Epithelial cell of esophagus (primary cell): ENCODE measurements around the gene SPTB.

ENCODE experiments used
- DNase-seq: peaks from one replicate; pipeline ENCODE4 v3.0.0; 2010; ENCODE audit warnings: low read depth
- H3K4me3 ChIP-seq: 2 replicates; pipeline ENCODE4 v1.5.1; 2011; ENCODE audit warnings: mild to moderate bottlenecking, low read length, control low read depth
- CTCF ChIP-seq: IDR thresholded peaks from 2 replicates; pipeline ENCODE4 v1.5.1; 2011; ENCODE audit warnings: low read depth, mild to moderate bottlenecking, low read length, control low read depth, inconsistent platforms; ENCODE audit not compliant: insufficient read depth; ENCODE audit errors: missing control alignments

SPTB gene

DNA sequence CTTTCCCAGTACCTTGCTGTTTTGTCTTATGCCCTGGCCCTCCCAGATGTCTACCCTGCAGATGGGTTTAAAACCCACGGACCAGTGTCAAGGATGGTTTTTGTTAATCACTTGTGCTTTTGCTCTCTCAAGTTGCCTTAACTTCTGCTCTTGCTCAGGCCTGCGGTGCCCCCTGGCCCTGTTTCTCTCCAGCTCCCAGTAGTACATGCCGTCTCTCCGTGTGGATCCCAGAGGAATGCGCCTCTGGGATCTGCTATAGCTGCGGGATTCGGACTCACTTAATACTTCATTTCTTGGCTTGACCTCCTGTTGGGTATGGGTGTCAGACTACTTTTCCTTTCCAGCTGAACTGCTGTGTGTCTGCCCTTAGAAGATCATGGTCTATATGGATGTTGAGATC lies 160.9 kb downstream of the SPTB start:
- no peak overlapping the region for H3K4me3 ChIP-seq
- no peak for TF ChIP-seq CTCF
- no peak for DNase-seq

- TF ChIP-seq CTCF = no peak
- no peak overlapping the region for H3K4me3 ChIP-seq
- DNase-seq = peak; percentile 72
These were observed 161.8 kb downstream of the SPTB start for GRCh38 chr14:64717870-64718269.

- no peak for TF ChIP-seq CTCF
- DNase-seq = peak; percentile 27
- peak overlapping the region; percentile 18 for H3K4me3 ChIP-seq
These were observed 163.9 kb downstream of the SPTB start for GRCh38 chr14:64715628-64716412.

- no peak overlapping the region for H3K4me3 ChIP-seq
- no peak for DNase-seq
- no peak for TF ChIP-seq CTCF
These were observed 164.5 kb downstream of the SPTB start for GRCh38 chr14:64715146-64715627.

DNA sequence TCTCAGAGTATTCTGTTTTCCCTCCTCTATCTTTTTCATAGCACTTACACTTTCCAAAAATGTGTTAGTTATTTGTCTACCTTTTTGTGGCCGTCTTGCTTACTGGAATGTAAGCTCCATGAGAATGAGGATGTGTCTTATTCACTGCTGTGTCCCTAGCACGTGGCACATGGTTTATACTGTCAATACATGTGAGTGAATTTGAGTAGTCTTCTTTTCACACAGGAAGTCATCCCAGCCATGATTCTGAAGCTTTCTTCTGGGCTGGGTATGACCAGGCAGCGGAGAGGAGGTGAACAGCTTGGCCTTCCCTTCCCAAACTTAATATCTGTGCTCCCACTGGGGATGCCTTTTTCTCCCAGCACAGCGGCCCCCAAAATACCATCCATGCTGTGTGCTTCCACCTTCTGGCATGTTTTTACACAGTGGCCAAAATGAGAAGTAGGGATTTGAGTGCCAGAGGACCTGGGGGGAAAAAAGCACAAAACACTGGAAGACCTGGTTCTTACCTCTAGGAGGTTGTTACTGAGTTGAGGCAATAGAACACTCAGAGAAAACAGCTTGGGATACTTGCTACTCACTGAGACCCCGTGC lies 165.2 kb downstream of the SPTB start:
- no peak overlapping the region for H3K4me3 ChIP-seq
- TF ChIP-seq CTCF = no peak
- DNase-seq = no peak

- H3K4me3 ChIP-seq = no peak overlapping the region
- no peak for TF ChIP-seq CTCF
- no peak for DNase-seq
These were observed 166.0 kb downstream of the SPTB start for GRCh38 chr14:64713677-64714076.
